Duodenal mucosa (tissue), 2 donors: ENCODE results near the gene OR8B12.
"Not testable (repeated sequence)": the region's sequence is repeated elsewhere in the genome, so short reads cannot be mapped to it uniquely, and the experiment has no call there.

Experiments used
- H3K27ac ChIP-seq: one replicate; pipeline ENCODE4 v1.7.0; 2013; ENCODE audit warnings: low read depth, low read length
- H3K27me3 ChIP-seq, 2 donors: one replicate each; pipeline ENCODE4 v1.7.0; 2013; ENCODE audit warnings: low read length in 2 of 2, control low read depth in 1 of 2; ENCODE audit not compliant: insufficient read depth in 2 of 2, control insufficient read depth in 1 of 2
- H3K36me3 ChIP-seq, 2 donors: one replicate each; pipeline ENCODE4 v1.7.0; 2013; ENCODE audit warnings: low read length in 2 of 2, control low read depth in 1 of 2; ENCODE audit not compliant: insufficient read depth in 2 of 2, control insufficient read depth in 1 of 2
- H3K4me1 ChIP-seq, 2 donors: one replicate each; pipeline ENCODE4 v1.7.0; 2013; ENCODE audit warnings: low read length in 2 of 2, control low read depth in 1 of 2; ENCODE audit not compliant: insufficient read depth in 2 of 2, control insufficient read depth in 1 of 2
- H3K4me3 ChIP-seq, 2 donors: one replicate each; pipeline ENCODE4 v1.7.0; 2013; ENCODE audit warnings: low read length in 2 of 2, low read depth in 1 of 2
- H3K9ac ChIP-seq, 2 donors: one replicate each; pipeline ENCODE4 v1.7.0; 2013; ENCODE audit warnings: low read length in 2 of 2, low read depth in 1 of 2
- H3K9me3 ChIP-seq, 2 donors: one replicate each; pipeline ENCODE4 v1.7.0; 2013; ENCODE audit warnings: low read length in 2 of 2, control low read depth in 1 of 2; ENCODE audit not compliant: control insufficient read depth in 1 of 2

Gene OR8B12

GRCh38 chr11:124533626-124534025, 9.8 kb downstream of the OR8B12 start:
- H3K9me3 ChIP-seq: no peaks in the 10 kb centered on the region
- H3K9ac ChIP-seq: no peak overlapping the region
- H3K27ac ChIP-seq: no peak overlapping the region
- H3K4me1 ChIP-seq: no peaks in the 10 kb centered on the region
- H3K36me3 ChIP-seq: no peaks in the 10 kb centered on the region
- H3K27me3 ChIP-seq: no peaks in the 10 kb centered on the region
- H3K4me3 ChIP-seq: no peak overlapping the region

- H3K36me3 ChIP-seq: no peaks in the 10 kb centered on the region
- no peak overlapping the region for H3K27ac ChIP-seq
- no peaks in the 10 kb centered on the region for H3K4me1 ChIP-seq
- H3K27me3 ChIP-seq: no peaks in the 10 kb centered on the region
- no peaks in the 10 kb centered on the region for H3K9me3 ChIP-seq
- no peak overlapping the region for H3K9ac ChIP-seq
- no peak overlapping the region for H3K4me3 ChIP-seq
Observed at GRCh38 chr11:124520550-124520854, 23.0 kb downstream of the OR8B12 start.

DNA sequence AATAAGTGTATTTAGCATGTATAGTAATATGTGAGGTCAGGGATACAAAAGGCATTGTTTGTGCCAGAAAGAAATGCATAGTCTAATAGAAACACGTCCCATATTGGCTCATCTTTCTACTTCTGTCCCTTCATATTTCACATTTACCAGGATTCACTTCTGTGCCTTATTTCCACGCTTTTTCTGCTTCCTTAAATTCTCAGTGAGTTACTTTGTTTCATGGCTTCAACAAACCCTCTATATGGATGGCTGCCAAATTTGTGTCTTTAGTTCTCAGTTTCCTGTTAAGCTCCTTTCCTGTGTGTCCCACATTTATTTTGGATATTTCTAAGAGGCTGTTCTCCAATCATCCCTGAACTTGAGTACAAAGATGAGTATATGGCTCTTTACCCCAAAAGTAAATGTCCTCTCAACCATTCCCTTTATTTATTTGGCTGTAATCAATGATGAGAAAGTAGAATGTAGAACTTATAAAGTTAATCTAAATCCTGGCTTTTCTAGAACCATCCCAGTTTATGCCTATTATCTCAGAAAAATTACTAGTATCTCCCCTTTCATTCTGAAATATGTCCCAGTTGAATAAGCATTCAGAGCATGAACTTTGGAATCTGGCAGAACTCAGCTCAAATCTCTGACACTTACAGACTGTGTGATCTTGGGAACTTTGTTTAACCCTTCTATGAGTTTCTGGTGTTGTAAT, 23.5 kb downstream of the OR8B12 start:
- no peaks in the 10 kb centered on the region for H3K9me3 ChIP-seq
- no peaks in the 10 kb centered on the region for H3K27me3 ChIP-seq
- H3K4me3 ChIP-seq: no peak overlapping the region
- H3K4me1 ChIP-seq: no peaks in the 10 kb centered on the region
- H3K36me3 ChIP-seq: no peaks in the 10 kb centered on the region
- H3K9ac ChIP-seq: no peak overlapping the region
- H3K27ac ChIP-seq: no peak overlapping the region

GRCh38 chr11:124518989-124519451, 24.4 kb downstream of the OR8B12 start:
- H3K36me3 ChIP-seq: no peaks in the 10 kb centered on the region
- H3K27ac ChIP-seq: no peak overlapping the region
- H3K9ac ChIP-seq: no peak overlapping the region
- no peaks in the 10 kb centered on the region for H3K27me3 ChIP-seq
- H3K9me3 ChIP-seq: no peaks in the 10 kb centered on the region
- H3K4me3 ChIP-seq: no peak overlapping the region
- no peaks in the 10 kb centered on the region for H3K4me1 ChIP-seq

DNA sequence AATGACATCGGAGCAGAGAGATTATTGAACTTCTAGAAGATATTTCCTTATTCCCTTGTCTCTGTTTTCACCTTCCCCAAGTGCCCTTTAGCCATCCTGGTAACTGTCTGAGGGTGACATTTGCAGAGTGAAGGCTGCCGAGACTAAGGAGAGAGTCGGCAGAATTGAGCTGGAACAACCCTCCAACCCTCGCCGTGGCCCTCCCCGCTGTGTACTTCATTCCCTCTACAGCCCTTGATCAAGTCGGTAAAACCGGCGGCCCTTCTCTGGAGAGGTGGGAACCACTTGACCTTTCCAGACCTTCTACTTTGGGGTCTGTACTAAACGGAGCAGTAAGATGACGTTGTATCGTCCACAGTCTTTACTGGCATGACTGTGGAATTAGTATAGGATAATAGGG, 26.1 kb downstream of the OR8B12 start:
- H3K4me3 ChIP-seq: no peak overlapping the region
- H3K9me3 ChIP-seq: no peaks in the 10 kb centered on the region

DNA sequence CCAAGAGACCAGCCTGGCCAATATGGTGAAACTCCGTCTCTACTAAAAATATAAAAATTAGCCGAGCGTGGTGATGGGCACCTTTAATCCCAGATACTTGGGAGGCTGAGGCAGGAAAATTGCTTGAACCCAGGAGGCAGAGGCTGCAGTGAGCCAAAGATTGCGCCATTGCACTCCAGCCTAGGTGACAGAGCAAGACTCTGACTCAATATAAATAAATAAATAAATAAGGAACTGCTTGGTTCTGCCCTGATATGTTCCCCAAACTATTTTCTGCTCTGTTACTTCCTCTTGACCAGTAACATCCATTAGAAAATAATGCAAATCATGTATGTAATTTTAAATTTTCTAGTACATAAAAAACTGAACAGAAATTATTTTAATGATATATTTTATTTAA, 28.8 kb downstream of the OR8B12 start:
- H3K4me1 ChIP-seq, H3K9ac ChIP-seq: not testable (repeated sequence)

More for the DNA sequence above, 26.1 kb downstream of the OR8B12 start:
- Histone ChIP-seq H3K4me1 (no peaks in the 10 kb centered on the region), H3K27ac (no peak overlapping the region), H3K27me3 (no peaks in the 10 kb centered on the region), H3K9ac (no peak overlapping the region), H3K36me3 (no peaks in the 10 kb centered on the region)

DNA sequence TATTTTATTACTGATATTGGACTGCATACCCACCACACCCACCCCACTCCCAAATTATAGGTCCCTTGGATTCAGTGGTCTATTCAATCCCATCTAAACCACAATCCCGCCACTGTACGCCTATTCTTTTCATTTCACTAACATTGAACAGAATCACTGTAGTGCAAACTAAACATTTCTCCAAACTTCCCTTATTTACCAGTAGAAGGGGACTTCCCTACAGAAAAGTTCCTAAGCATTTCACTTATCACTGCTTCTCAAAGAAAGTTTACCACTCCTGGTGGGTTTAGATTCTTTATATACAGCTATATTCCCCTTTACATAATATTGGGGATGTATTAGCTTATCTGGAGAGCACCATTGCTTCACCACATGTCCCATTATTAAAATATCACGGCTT, 29.3 kb downstream of the OR8B12 start:
- no peak overlapping the region for H3K27ac ChIP-seq
- no peak overlapping the region for H3K4me3 ChIP-seq
- H3K36me3 ChIP-seq: no peaks in the 10 kb centered on the region
- H3K4me1 ChIP-seq: no peaks in the 10 kb centered on the region
- H3K27me3 ChIP-seq: no peaks in the 10 kb centered on the region
- H3K9ac ChIP-seq: no peak overlapping the region
- no peaks in the 10 kb centered on the region for H3K9me3 ChIP-seq

More for the DNA sequence above, 28.8 kb downstream of the OR8B12 start:
- H3K27ac ChIP-seq, H3K9me3 ChIP-seq, H3K36me3 ChIP-seq, H3K4me3 ChIP-seq, H3K27me3 ChIP-seq: not testable (repeated sequence)

DNA sequence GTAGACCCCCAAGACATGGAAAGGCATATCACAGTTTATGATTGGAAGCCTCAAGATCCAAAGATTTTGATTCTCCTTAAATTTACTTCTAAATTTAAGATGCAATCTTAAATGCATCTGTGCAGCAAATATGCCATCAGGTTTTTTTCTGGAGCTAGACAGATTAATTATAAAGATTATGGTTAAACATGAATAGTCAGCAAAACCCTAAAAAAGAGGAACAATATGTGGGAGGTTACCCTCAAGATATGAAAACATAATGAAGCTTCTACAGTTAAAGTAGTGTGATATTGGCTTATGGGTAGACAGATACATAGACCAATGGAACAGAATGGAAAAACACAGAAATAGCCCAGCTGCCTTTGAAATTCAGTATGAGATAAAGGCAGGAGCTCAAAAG, 31.7 kb downstream of the OR8B12 start:
- Histone ChIP-seq H3K36me3 (no peaks in the 10 kb centered on the region), H3K27ac (no peak overlapping the region), H3K4me1 (no peaks in the 10 kb centered on the region), H3K27me3 (no peaks in the 10 kb centered on the region), H3K4me3 (no peak overlapping the region), H3K9me3 (no peaks in the 10 kb centered on the region), H3K9ac (no peak overlapping the region)

- Histone ChIP-seq H3K27me3 (no peaks in the 10 kb centered on the region), H3K4me3 (no peak overlapping the region), H3K27ac (no peak overlapping the region), H3K9ac (no peak overlapping the region), H3K9me3 (no peaks in the 10 kb centered on the region), H3K36me3 (no peaks in the 10 kb centered on the region), H3K4me1 (no peaks in the 10 kb centered on the region)
Observed at GRCh38 chr11:124510279-124510678, 33.2 kb downstream of the OR8B12 start.

DNA sequence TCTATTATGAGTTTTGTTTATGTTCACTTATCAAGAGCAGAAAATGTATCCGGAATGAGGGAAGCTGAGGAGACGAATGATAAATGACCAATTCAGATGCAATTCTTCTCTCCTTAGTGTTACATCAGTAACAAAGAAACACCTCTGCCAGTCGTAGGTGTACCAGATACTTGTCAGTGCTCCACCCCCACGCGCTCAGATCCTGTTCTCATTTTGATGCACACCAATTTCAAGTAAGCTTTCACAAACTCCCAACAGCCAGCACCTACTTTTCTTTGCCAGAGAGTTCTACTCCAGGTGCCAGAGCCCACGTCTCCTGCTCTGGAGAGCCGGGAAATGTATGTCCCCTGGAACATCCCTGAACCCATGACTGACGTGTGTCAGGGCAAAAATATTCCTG, 43.7 kb downstream of the OR8B12 start:
- Histone ChIP-seq H3K27me3 (no peaks in the 10 kb centered on the region), H3K36me3 (no peaks in the 10 kb centered on the region), H3K9ac (no peak overlapping the region), H3K4me1 (no peaks in the 10 kb centered on the region), H3K4me3 (no peak overlapping the region), H3K9me3 (no peaks in the 10 kb centered on the region), H3K27ac (no peak overlapping the region)
